Measurements from ENCODE around the gene SRSF1. TPM values are rescaled to one million over a fixed set of nuclear protein-coding genes. Genes with fewer than 3 reads are reported as not detected.
"Not testable (repeated sequence)": the region's sequence is repeated elsewhere in the genome, so short reads cannot be mapped to it uniquely, and the experiment has no call there.

Gene SRSF1
- polyA plus RNA-seq, 2 of the 4 experiments (the other 2 are of a cell fraction), result 364 to 490 TPM

- ChIA-PET CTCF (interaction anchor here (1.2 to 26.8 kb wide), 8 partner anchors 11 to 102 kb away, joined by 3 to 386 read pairs (median 12); partner anchors contain the start of gene VEZF1), POLR2A (no interaction called here)
- peak; percentile 13 for FAIRE-seq
Observed at GRCh38 chr17:57959929-57960328, 47.1 kb downstream of the SRSF1 start.

GRCh38 chr17:57958391-57958790 is 48.7 kb downstream of the SRSF1 start:
- H3K27ac ChIP-seq; DNase-seq (ENCODE audit: low read depth in 1 of 2, low spot score in 1 of 2); H3K9me3 ChIP-seq; FAIRE-seq; ATAC-seq; H3K4me3 ChIP-seq; H3K4me2 ChIP-seq: not testable (repeated sequence)
- 97% methylated on average over 15 of the region's 15 CpGs for WGBS (ENCODE audit: missing lambda C conversion rate)
- ChIA-PET POLR2A (interaction anchor here (0.7 to 0.9 kb wide), 3 partner anchors 10 to 30 kb away, joined by 3 to 6 read pairs (median 3); no protein-coding TSS in a partner anchor), CTCF (interaction anchor here (0.6 to 26.8 kb wide), 10 partner anchors 14 to 101 kb away, joined by 3 to 386 read pairs (median 4); partner anchors contain the start of gene VEZF1)
- H3K4me1 ChIP-seq, result peaks cover 52% of the 10 kb centered on the region

More at GRCh38 chr17:57959929-57960328, 47.1 kb downstream of the SRSF1 start:
- Histone ChIP-seq H3K4me2 (peak overlapping the region; percentile 50; the same call in 2 of the 3 replicates), H3K4me3 (no peak overlapping the region), H3K4me1 (peaks cover 45% of the 10 kb centered on the region), H3K27ac (peak overlapping the region; percentile 32 to 60), H3K9me3 (no peaks in the 10 kb centered on the region)
- TF ChIP-seq RNF2 (IDR thresholded peaks at IDR 0.05; ENCODE audit: borderline replicate concordance, low read depth) (no peak), FOSB (CRISPR knock-in tag; IDR thresholded peaks at IDR 0.05) (no peak), EHF (CRISPR knock-in tag; IDR thresholded peaks at IDR 0.05) (no peak), KDM5A (IDR thresholded peaks at IDR 0.05) (no peak), TFCP2L1 (CRISPR knock-in tag; IDR thresholded peaks at IDR 0.05) (no peak), JUN (IDR thresholded peaks at IDR 0.05) (no peak)
- DNase-seq (ENCODE audit: low read depth in 1 of 2, low spot score in 1 of 2) (no peak), ATAC-seq (no peak)
- WGBS (ENCODE audit: missing lambda C conversion rate), result 93% methylated on average over 6 of the region's 6 CpGs

GRCh38 chr17:57957886-57958285 is 49.2 kb downstream of the SRSF1 start:
- Histone ChIP-seq H3K4me2 (no peak overlapping the region), H3K4me3 (no peak overlapping the region), H3K27ac (peak overlapping the region; percentile 7 to 100; a peak in 3 of 6 replicates), H3K9me3 (no peaks in the 10 kb centered on the region), H3K4me1 (peaks cover 57% of the 10 kb centered on the region)
- POLR2A ChIA-PET, result interaction anchor here (0.7 kb wide), 2 partner anchors 15 to 31 kb away, joined by 3 to 6 read pairs; no protein-coding TSS in a partner anchor
- ATAC-seq (no peak), DNase-seq (ENCODE audit: low read depth in 1 of 2, low spot score in 1 of 2) (no peak), FAIRE-seq (no peak)
- TF ChIP-seq EHF (CRISPR knock-in tag; IDR thresholded peaks at IDR 0.05) (no peak), FOSB (CRISPR knock-in tag; IDR thresholded peaks at IDR 0.05) (no peak), HEYL (CRISPR knock-in tag; IDR thresholded peaks at IDR 0.05) (no peak), HOXB5 (CRISPR knock-in tag; IDR thresholded peaks at IDR 0.05) (no peak), SMC3 (IDR thresholded peaks at IDR 0.05) (no peak), ZC3H11A (IDR thresholded peaks at IDR 0.05) (no peak), FOXS1 (CRISPR knock-in tag; IDR thresholded peaks at IDR 0.05) (no peak)
- WGBS (ENCODE audit: missing lambda C conversion rate), result 89% methylated on average over 3 of the region's 3 CpGs
- CTCF ChIA-PET, result interaction anchor here (0.6 to 26.8 kb wide), 10 partner anchors 15 to 102 kb away, joined by 3 to 386 read pairs (median 4); partner anchors contain the start of gene VEZF1

GRCh38 chr17:57957120-57957850 is 49.8 kb downstream of the SRSF1 start:
- Histone ChIP-seq H3K9me3 (no peaks in the 10 kb centered on the region), H3K4me1 (peaks cover 60% of the 10 kb centered on the region), H3K27ac (peak overlapping the region; percentile 7 to 100; a peak in 3 of 6 replicates), H3K4me2 (no peak overlapping the region), H3K4me3 (no peak overlapping the region)
- ChIA-PET CTCF (interaction anchor here (0.8 to 26.8 kb wide), 10 partner anchors 15 to 100 kb away, joined by 3 to 386 read pairs (median 35); partner anchors contain the start of gene VEZF1), POLR2A (no interaction called here)
- DNase-seq (ENCODE audit: low read depth in 1 of 2, low spot score in 1 of 2), result no peak
- no peak for TF ChIP-seq CEBPB (IDR thresholded peaks at IDR 0.05)
- TF ChIP-seq TP53 (CRISPR knock-in tag; IDR thresholded peaks at IDR 0.05), result no peak
- TF ChIP-seq NPAS2 (CRISPR knock-in tag; IDR thresholded peaks at IDR 0.05; ENCODE audit: borderline replicate concordance), result no peak
- TF ChIP-seq EHF (CRISPR knock-in tag; IDR thresholded peaks at IDR 0.05), result no peak
- TF ChIP-seq JUNB (IDR thresholded peaks at IDR 0.05), result no peak
- TF ChIP-seq HEYL (CRISPR knock-in tag; IDR thresholded peaks at IDR 0.05), result no peak
- TF ChIP-seq CTCF (IDR thresholded peaks at IDR 0.05), result no peak
- no peak for TF ChIP-seq RARB (CRISPR knock-in tag; IDR thresholded peaks at IDR 0.05)
- TF ChIP-seq USF2 (IDR thresholded peaks at IDR 0.05), result no peak
- no peak for TF ChIP-seq CBX2 (IDR thresholded peaks at IDR 0.05; ENCODE audit: borderline replicate concordance, low read depth)
- TF ChIP-seq ZFP36 (IDR thresholded peaks at IDR 0.05; ENCODE audit: borderline replicate concordance, partially characterized antibody), result no peak
- TF ChIP-seq SMC3 (IDR thresholded peaks at IDR 0.05), result no peak
- TF ChIP-seq ZC3H11A (IDR thresholded peaks at IDR 0.05), result no peak
- no peak for TF ChIP-seq MYC (IDR thresholded peaks at IDR 0.05; ENCODE audit: borderline replicate concordance, low read length)
- WGBS (ENCODE audit: missing lambda C conversion rate), result 94% methylated on average over 8 of the region's 8 CpGs
- ATAC-seq, result no peak
- no peak for FAIRE-seq
